Umbilical cord (tissue), 2 donors: ENCODE results near the gene LSS. TPM values are rescaled to one million over a fixed set of nuclear protein-coding genes. Genes with fewer than 3 reads are reported as not detected.

Experiments used
- DNase-seq: peaks from one replicate; pipeline ENCODE4 v3.0.0-alpha.2; 2015; ENCODE audit warnings: low spot score
- total RNA-seq: library from RNA; depleted of rRNA; stranded (reverse); fragments of >200 nt; gene quantifications from one replicate; pipeline ENCODE4 v1.2.3, GENCODE V29; 2014; ENCODE audit warnings: low replicate concordance; ENCODE audit not compliant: insufficient read depth

Gene LSS
- total RNA-seq: 53.2 TPM

DNA sequence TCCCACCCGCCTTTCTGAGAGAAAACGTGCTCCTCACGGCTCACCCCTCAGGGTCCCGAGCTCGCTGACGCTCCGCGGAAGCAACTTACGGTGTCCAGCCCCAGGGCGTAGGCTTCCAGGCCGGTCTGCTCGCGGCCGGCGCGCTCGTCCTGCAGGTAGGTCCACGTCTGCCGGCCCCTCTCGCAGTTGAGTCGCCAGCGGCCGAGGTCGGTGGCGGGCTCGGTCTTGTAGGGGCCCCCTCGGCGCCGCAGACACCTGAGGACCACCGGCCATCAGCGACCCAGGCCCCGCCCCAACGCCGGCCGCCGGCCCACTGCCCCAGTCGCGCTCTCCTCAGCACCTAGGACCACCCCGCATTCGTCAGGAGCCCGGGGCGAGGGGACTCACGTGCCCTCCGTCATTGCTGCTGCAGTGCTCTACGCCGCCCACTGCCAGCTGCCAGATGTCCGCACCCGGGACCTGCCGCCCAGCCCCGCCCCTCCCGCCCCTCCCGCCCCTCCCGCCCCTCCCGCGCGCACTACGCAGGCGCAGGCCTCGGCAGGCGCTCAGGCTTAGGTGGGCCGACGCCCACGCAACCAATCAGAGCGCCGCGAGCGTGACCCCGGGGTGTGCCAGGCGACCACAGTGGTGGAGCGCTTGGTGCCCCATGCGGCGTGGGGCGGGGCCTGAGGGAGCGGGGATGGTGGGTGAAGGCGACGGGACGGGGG lies at the start of gene LSS:
Gene LSS, minus strand, starts transcription at position 430 of the 707 bp plus-strand sequence. Its CDS starts 29 bp downstream, at position 401.
- DNase-seq: peak; percentile 98

DNA sequence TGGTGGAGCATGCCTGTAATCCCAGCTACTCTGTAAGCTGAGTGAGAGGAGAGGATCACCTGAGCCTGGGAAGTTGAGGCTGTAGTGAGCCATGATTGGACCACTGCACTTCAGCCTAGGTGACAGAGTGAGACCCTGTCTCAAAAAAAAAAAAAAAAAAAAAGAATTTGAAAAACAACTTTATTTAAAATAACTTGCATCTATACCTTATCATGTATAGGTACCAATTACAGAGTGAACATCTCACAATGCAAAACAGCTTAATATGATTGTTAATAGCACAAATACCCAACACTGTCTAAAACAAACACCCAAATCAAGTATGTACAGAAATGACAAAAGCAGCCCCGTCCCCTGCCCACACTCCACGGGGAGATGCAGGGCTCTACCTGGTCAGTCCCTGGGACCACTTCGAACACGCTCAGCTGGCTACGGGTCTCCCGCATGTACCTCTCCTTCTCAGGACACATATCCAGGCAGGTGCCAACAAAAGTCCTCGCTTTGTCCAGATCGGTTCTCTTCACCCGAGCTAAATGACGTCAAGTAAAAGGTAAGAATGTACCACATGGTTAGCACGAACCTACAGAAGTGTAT lies 46.3 kb upstream of the LSS start:
- no peak for DNase-seq

DNA sequence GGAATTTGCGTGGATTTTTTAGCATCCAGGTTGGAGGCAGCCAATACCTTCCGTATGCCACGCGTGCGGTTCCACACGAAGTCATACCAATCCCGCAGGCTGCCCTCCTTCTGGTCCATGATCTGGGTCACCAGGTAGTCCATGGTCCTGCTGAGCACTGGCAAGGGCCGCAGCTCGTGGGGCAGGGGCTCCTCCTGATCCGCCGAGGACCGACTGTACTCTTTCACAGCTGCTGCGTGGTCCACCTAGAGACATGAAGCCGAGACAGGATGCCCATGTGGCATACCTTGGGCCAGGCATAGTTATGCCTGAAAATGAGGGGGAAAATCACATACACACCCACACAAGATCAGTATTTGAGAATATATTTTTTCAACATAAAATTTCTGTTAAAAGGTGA lies 44.8 kb upstream of the LSS start:
- no peak for DNase-seq

DNA sequence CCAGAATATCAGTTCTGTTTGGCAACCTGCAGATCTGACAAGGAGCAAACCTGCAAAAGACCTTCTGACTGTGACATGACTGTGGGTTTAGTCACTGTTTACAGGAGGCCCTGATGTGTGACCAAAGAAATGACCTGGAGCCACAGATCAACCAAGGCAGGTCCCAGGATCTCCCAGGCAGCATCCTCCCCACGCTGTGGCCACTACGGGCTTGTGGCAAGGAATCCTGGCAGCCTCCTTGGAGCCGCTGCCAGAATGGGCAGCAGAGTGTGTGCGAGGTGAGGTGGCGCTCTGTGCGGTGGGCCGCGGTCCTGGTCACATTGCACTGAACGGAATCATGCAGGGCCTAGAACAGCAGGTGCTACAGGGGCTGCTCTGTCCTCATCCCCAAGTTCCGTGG lies 40.9 kb upstream of the LSS start:
- no peak for DNase-seq

DNA sequence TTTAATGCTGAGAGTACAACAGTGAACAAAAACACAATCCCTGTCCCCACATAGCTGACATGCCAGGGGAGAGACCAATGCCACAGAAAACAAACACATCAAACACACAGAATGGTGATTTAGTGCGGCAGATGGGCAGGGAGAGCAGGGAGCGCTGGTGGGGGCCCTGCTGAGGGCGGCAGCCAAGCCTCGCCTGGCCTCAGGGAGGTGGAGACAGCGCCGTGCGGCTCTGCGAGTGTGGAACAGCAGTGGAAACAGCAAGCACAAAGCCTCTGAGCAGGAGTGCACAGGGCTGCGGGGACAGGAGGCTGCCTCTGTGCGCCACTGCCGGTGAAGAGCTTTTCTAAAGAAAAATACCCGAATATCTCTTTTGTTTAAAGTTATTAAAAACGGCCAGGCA lies 39.8 kb upstream of the LSS start:
- DNase-seq: no peak

DNA sequence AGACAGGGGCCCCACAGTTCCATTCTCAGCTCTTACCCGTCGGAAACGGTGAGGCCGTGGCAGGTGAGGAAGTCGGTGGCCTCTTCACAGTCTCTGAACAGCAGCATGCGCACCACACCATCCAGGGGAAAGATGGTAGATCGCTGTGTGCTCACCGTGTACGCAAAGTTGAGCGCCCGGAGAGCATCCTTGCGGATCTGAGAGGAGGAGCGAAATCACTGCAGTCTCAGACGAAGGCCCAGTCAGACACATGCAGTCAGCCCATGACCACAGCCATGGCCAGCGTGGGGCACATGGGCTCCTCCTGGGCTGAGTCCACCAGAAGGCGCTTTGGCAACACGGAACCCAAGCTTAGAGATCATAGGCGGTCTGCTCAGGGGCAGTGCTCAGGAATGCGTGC lies 38.4 kb upstream of the LSS start:
- no peak for DNase-seq

DNA sequence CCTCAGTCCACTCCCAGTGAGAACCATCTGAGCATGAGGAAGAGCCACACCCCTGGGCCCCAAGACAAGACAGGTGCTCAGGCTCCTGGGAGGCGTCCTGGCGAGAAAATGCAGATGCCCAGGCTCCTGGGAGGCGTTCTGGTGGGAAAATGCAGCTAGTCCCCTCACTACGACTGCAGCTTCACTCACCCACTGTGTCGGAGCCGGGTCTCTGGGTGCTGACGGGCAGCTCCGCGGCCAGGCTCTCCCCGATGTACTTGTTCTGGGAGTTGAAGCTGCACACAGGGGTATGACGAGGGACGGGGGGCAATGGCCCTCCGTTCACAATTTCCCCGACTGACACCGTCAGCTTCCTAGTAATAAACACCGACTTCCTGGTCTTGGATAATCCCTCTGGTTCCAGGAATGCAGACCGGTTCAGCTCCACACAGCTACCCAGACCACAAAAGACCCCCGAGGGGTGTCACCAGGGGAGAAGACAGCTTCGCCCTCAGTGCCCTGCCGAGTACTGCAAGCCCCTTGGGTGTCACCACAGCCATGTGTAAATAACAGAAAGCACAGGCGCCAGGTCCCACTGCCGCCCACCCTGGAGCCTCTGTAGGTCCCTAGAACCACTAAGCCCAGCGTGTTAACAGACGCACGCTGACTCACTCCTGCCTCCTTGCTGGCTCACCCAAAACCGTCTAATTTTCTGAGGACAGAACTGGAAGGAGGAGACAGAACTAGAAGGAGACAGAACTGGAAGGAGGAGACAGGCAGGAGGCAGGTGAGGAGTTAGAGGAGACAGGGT lies 37.4 kb upstream of the LSS start:
- DNase-seq: no peak

DNA sequence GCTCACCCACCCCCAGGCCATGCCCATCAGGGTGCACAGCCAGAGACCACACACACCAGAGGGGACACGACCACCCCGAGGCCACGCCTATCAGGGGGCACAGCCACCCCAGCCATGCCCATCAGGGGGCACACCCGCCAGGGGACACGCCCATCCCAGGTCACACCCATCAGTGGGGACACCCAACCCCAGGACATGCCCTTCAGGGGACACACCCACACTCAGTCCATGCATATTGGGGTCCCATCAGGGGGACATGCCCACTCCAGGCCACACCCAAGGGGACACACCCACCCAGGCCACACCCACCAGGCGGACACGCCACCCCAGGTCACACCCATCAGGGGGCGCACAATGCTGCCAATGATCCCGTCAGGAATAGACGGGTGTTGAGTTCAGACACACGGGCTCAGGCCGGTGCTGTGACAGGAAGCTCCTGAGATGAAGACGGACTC lies 36.1 kb upstream of the LSS start:
- DNase-seq: no peak

DNA sequence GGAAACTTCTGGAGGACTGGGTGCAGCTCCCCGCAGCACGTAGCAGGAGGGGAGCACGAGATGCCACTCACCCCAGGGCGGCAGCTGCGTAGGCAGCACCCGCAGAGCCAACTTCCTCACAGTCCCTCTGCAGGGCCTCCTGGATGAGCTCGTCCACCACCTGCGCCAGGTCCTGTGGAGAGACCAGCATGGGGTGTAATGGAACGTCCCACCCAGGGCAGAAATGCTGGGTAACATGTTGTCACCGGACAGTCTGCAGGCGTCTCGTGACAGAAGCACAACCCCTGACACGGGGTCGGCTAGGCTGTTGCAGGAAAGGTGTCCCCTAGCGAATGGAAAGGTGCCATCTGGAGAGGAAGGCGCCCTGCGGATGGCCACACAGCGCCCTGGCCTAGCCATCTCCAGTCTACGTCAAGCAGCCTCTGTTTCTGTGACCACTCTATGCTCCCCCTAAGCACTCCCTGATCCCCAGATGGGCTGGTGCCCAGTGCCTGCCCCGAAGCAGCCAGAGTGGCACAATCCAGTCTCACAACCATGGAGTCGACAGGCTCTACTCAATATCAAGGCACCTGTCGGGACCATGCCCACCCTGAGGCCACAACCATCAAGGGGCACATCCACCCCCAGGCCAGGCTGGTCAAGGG lies 35.6 kb upstream of the LSS start:
- DNase-seq: no peak

DNA sequence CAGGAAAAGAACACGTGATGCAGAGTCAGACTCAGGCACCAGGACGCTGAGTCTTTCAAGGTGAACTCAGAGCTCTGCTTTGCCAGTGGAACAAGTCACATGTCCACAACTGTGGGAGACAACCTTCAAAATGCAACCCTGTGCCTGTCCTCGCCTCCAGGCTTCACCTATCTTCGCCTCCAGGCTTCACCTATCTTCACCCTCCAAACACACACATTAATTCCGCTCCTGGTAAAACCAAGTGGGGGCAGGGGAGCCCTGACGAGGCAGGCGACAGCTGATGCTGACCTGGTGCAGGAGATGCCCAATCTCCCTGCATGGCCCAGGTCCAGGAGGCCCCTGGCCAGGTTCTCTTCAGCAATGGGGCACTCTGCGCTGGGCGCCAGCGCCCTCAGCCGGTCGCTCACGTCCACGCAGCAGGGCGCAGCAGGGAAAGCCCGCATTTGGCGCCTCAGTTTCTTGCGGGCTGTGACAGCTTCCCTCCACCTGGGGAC lies 28.0 kb upstream of the LSS start:
- no peak for DNase-seq

DNA sequence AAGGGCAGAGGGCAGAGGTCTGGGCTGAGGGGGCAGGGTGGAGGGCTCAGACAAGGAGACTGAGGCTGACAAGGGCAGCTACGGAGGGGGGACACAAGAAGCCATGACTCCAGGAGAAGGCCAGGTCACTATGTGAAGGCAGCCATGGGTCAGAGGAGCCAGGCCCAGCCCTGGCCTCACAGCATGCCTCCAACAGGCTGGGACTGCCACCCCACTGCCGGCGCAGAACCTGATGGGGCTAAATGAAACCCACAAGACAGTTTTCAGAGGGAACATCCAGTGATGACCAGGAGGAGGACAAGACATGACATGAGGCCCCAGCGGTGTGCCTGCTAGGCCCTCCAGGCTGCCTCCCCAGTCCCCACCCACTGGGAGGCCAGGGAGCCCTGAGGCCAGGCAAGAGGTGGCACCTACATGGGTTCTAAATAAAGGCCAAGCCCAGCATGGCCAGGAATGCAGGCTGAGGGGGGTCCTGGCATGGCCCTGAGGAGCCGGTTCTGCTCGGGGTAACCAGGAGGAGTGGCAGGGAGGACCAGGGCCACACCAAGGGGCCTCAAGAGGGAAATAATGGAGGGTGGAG lies 27.3 kb upstream of the LSS start:
- no peak for DNase-seq

DNA sequence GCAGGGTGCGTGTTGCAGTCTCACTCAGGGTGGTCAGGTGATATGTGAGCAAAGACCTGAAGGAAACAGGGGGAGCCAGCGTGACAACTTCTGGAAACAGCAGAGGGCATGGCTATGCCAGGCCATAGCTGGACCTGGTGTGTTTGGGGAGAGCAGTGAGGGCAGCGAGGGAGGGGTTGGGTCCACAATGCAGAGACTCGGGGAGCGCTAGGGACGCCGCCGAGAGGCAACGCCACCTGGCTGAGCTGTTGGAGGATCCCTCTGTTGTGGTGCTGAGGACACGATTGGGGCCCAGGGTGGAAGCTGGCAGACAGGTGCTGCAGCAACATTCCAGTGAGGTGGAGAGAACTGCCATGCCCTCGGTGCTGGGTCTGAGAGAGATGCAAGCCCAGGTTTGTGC lies 26.6 kb upstream of the LSS start:
- DNase-seq: no peak

DNA sequence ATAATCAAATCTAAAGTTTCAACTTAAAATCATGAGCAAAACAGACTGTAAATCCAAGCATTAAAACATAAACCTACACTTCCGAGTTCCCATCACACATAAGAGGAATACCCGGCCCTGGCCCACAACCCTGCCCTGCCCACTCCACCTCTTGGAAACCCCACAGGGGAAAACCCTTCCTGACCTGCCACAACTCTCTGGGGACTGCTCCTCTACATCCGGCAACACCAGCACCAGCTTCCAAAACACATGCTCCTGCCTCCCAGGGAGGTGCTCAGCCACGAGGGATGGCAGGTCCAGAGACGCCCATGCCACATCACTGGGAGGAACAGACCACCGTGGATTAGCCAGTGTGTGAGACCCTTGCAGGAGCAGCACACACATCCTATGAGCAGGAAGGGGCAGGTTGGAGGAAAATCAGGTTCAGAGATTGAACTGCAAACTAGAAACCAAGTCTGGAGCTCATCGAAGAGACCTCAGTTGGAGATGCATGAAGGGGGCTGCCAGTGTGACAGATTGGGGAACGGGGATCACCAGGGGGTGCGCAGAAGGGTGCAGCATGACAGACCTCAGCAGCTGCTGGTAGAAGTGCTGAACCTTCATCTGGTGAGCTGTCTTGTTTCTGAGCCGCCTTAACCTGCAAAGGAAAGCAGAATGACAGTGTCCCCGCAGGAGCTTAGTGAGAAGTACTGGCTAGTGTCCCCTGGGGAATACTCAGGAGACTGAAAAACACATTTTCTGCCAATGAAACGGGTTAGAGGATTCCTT lies 25.8 kb upstream of the LSS start:
- no peak for DNase-seq

DNA sequence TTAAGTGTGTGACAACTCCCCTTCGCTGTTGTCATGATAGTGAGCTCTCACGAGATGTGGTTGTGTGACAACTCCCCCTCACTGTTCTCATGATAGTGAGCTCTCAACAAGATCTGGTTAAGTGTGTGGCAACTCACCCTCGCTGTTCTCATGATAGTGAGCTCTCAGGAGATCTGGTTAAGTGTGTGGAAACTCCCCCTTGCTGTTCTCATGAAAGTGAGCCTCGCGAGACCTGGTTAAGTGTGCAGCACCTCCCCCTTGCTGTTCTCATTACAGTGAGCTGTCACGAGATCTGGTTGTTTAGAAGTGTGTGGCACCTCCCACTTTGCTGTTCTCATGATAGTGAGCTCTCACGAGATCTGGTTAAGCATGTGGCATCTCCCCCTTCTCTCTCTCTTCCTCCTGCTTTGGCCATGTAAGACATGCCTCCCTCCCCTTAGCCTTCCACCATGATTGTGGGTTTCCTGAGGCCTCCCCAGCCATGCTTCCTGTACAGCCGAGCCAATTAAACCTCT lies 25.1 kb upstream of the LSS start:
- DNase-seq: no peak

DNA sequence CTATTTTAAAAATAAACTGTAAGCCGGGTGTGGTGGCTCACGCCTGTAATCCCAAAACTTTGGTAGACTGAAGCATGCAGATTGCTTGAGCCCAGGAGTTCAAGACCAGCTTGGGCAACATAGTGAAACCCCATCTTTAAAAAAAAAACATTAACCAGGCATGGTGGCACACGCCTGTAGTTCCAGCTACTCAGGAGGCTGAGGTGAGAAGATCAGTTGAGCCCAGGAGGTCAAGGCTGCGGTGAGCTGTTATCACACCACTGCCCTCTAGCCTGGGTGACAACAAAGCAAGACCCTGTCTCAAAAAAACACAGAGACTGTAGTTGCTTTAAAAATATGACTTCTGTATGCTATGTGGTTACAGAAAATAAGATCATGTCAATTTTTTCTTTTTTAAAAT lies 24.3 kb upstream of the LSS start:
- no peak for DNase-seq

DNA sequence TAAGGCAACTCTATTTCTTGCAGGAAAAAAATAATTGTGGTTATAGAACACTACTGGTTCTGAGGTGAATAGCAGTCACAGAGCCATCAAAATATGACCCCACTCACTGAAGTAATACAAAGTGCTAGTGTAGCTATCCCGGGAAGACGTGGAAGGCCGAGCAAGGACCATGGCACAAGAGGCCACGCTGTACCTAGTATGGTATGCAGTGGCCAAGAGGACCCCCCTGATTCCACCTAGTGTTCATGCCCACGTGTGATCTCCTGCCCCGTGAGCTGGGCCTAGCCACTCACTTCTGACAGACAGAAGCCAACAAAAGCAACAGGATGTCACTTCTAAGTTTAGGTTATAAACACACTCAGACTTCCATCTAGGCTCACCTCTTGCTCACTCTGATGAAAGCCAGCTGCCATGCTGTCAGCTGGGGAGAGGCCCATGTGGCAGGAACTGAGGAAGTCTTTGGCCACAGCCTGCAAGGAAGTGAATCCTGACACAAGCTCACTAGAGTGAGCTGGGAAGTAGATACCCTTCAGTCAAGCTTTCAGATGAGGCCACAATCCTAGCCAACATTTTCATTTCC lies 21.7 kb upstream of the LSS start:
- DNase-seq: no peak

DNA sequence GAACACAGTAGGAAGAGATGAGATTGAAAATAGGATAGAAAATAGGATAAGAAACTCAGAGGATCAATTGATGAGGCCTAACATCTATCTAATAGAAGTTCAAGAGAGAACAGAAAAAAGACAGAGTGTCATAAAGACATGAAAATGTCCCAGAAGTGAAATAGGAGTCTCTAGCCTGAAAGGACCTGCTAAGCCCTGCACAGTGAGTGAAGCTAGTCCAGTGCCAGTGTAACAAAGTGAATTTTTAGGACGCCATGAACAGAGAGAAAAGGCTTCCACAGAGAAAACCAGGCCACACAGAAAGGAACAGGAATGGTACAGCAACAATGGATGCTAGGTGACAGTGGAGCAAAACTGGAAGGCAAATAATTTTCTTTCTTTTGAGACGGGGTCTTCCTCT lies 20.3 kb upstream of the LSS start:
- no peak for DNase-seq

DNA sequence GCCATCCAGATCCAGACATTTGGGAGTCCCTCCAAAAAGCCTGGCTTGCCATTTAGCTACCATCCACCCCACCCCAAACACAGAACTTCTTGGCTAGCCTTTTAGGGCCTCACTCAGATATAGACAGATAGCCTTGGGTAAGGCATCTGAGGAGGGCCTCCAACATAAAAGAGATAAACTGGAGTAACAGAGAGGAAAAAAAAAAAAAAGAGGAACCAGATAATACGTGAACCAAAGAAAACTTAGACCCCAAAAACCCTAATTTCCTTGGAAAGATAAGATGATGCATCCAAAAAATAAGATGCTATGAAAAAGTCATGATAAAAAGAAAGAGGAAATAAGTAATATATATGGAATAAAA lies 19.8 kb upstream of the LSS start:
- DNase-seq: no peak

DNA sequence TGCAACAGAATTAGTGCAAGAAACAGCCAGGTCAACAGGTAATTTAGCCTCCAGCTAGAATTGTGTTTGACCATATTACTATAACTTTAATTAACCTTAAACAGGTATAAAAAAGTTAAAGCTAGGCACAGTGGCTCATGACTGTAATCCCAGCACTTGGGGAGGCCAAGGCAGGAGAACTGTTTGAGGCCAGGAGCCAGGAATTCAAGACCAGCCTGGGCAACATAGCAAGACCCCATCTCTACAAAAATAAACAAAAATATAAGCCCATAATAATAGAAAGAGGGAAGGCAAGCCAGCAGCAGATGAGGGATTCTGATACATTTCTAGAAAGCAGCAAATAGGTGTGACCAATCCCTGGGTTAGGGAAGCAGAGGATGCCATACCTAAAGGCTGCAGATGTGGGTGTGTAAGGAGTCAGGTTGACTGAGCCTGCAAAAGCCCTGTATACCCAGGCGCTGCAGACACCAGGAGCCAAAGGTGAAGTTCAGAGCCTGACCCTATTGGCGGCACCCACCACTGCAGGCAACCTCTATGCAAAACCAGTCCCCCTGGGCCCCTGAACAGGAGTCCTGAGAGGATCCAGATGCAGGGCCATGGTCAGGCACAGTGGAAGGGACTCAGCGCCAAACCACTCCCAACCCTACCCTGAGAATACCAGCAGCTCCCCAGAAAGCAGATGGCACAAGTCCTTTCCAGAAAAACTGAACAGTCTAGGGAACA lies 19.3 kb upstream of the LSS start:
- no peak for DNase-seq

DNA sequence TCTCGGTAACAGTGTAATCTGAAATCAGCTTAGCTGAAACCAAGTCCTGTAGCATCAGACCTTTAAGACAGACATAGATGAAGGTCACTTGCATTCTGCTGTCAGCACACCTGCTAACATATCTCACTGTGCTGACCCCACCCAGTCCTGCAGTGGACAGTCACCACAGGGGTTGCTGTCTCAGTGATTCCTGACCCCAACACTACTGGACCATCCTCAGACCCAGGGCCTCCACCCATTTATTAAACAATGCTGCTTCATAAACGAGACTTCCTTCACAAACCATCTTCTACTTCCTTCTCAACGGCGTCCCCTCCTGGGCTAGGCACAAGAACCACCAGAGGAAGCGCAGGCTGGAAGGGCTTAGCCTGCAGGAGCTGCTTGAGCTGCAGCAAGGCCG lies 17.8 kb upstream of the LSS start:
- no peak for DNase-seq
